Measurements from ENCODE around the gene TUBB1.

DNA sequence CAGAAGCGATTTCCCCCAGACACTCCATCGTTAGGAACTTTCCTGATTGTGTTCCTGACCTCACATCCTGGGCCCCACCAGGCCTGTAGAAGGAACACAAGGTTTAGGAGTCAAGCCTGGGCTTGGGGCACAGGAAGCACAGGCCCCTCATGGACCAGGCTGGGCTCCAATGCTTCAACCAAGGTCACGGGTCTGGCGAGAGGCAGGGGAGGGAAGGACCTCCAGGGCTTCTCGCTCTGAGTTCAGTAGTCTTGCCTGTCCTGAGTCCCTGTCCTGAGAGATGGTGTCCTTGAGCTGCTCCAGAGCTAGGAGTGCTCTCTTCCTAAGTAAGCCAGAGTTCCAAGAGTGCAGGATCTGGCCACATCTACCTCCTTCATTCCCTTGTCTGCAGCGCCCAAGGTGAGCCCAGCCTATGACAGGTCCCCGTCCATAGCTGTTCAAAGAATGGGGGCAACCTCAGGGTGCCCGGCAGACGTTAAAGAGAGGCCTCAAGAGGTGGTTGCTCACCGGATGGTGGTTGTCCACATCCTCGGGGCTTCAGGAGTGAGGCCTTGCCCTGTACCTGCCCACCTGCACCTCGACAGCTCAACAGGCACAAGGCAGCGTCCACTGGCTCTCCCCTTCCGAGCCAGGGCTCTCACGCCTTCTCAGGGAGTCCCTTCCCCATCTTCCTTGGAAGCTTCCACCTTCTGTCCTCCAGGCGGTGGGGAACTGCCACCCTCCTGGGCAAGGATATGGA lies 1.6 kb upstream of the TUBB1 start:
- TF ChIP-seq, protein P1, sequence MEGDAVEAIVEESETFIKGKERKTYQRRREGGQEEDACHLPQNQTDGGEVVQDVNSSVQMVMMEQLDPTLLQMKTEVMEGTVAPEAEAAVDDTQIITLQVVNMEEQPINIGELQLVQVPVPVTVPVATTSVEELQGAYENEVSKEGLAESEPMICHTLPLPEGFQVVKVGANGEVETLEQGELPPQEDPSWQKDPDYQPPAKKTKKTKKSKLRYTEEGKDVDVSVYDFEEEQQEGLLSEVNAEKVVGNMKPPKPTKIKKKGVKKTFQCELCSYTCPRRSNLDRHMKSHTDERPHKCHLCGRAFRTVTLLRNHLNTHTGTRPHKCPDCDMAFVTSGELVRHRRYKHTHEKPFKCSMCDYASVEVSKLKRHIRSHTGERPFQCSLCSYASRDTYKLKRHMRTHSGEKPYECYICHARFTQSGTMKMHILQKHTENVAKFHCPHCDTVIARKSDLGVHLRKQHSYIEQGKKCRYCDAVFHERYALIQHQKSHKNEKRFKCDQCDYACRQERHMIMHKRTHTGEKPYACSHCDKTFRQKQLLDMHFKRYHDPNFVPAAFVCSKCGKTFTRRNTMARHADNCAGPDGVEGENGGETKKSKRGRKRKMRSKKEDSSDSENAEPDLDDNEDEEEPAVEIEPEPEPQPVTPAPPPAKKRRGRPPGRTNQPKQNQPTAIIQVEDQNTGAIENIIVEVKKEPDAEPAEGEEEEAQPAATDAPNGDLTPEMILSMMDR (IDR thresholded peaks at IDR 0.05): no peak
- no peak for TF ChIP-seq EZH2 (IDR thresholded peaks at IDR 0.05; ENCODE audit: borderline replicate concordance, insufficient read depth, low read depth, low read length, poor library complexity, severe bottlenecking)
